RCC 7860 (cell line): ENCODE measurements around the gene ABL1.
"Not testable (repeated sequence)": the region's sequence is repeated elsewhere in the genome, so short reads cannot be mapped to it uniquely, and the experiment has no call there.

ENCODE experiments used
- DNase-seq: peaks from one replicate; pipeline ENCODE4 v3.0.0-alpha.2; 2015; ENCODE audit warnings: low spot score
- FAIRE-seq: peaks from 2 replicates; lab custom pipeline; 2012; peaks lifted over from hg19 to GRCh38; lab: Jason Lieb, UNC

Gene ABL1

GRCh38 chr9:130847306-130848217 is 12.5 kb downstream of the ABL1 start:
- FAIRE-seq (peak; percentile 96), DNase-seq (peak; percentile 98)

- DNase-seq, FAIRE-seq: not testable (repeated sequence)
Measured at GRCh38 chr9:130848514-130848913, 13.5 kb downstream of the ABL1 start.

- DNase-seq (no peak), FAIRE-seq (no peak)
Measured at GRCh38 chr9:130849356-130849755, 14.3 kb downstream of the ABL1 start.

DNA sequence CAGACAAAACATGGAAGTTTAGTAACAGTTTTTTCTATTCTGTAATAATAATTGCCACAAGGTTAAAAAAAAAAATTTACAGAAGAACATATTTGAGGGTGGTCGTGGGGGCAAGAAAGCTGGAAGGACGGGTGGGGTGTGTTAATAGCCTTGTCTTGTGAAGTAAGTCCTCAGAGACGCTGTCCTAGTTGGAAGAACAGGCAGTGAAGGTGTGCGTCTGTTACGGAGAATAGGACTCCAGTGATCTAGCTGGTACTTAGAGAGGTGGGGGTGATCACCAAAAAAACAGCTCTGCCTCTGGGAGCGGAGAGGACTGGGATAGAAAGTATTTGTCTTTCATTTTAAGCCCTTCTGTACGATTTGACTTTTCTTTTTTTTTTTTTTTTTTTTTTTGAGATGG is 17.7 kb downstream of the ABL1 start:
- FAIRE-seq (no peak), DNase-seq (no peak)

DNA sequence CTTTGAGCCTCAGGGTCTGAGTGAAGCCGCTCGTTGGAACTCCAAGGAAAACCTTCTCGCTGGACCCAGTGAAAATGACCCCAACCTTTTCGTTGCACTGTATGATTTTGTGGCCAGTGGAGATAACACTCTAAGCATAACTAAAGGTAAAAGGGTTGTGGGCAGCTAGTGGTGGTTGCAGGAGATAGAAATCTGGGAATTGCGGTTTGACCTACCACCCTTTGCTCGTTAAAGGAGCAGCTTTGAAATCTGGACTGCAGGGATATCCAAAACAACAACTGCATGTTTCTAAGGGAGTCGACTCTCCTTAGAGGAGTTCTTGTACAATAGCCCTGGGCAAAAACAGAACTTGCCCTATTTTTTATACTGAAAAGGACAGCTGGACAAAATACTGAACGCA is 19.0 kb downstream of the ABL1 start:
- no peak for FAIRE-seq
- peak; percentile 9 for DNase-seq

DNA sequence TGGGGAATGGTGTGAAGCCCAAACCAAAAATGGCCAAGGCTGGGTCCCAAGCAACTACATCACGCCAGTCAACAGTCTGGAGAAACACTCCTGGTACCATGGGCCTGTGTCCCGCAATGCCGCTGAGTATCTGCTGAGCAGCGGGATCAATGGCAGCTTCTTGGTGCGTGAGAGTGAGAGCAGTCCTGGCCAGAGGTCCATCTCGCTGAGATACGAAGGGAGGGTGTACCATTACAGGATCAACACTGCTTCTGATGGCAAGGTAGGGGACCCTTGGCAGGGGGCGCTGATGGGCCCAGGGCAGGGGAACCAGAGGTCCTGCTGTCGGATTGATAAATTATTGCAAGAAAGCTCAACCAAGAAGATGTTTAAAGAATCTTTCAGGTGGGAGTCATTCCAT is 19.8 kb downstream of the ABL1 start:
- no peak for FAIRE-seq
- no peak for DNase-seq

- FAIRE-seq (no peak), DNase-seq (no peak)
Measured at GRCh38 chr9:130856474-130856873, 21.4 kb downstream of the ABL1 start.

GRCh38 chr9:130857864-130858738 is 23.0 kb downstream of the ABL1 start:
- FAIRE-seq: peak; percentile 91

GRCh38 chr9:130858739-130859705 is 24.0 kb downstream of the ABL1 start:
- no peak for FAIRE-seq
- DNase-seq: no peak

More at GRCh38 chr9:130857864-130858738, 23.0 kb downstream of the ABL1 start:
- DNase-seq: peak; percentile 92

GRCh38 chr9:130860458-130861316 is 25.6 kb downstream of the ABL1 start:
- FAIRE-seq (peak; percentile 88), DNase-seq (peak; percentile 98)

DNA sequence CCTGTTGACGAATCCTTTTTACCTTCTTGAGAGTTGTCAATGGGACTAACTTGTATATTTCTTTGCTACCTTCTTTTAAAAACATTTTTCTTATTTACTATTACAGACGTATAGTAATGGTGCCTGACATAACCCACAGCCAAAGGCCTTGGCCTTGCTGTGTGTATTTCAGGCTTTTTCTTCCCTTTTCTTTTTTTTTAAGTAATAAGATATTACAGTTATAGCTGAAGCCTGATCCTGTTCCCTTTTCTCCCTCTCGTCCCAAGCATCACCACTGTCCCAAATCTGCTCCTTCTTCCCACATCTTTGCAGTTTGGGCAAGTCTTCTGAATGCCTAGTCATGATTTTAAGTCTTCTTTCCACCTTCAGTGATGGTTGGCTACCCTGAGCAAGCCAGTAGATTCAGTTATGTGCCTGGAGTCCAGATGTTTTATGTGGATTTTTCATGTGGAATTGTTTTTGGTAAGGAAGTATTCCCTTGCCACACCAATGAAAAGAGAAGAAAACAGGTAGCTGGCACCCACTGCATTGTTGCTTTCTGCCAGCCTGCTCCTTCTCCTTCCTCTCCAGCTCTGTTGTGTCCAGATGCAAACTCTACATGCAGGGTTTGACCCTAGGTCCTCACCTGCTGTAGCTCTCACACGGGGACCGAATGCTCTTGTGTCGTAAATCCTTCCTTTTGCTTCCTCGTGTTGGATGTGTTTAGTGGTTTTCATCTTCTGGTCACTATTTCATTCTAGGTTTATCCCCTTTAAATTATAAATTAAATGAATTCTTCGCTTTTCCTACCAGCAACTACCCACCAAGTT is 26.5 kb downstream of the ABL1 start:
- no peak for DNase-seq
- FAIRE-seq: no peak

DNA sequence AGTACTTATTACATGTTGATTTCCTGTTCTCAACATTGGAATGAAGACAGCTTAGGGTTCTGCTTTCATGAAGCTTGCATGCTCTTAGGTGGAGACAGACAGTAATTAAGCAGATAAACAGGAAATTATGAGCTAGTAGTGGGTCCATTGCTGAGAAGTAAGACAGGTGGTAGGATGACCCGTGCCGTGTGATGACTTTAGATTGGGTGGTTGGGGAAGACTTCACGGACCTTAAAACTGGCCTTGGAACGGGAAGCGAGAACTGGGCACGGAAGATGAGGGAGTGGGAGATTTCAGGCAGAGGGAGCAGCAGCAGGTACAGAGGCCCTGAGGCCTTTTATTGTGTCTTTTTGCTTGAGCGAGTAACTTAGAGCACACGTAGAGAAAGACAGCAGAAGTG is 27.2 kb downstream of the ABL1 start:
- no peak for FAIRE-seq

DNA sequence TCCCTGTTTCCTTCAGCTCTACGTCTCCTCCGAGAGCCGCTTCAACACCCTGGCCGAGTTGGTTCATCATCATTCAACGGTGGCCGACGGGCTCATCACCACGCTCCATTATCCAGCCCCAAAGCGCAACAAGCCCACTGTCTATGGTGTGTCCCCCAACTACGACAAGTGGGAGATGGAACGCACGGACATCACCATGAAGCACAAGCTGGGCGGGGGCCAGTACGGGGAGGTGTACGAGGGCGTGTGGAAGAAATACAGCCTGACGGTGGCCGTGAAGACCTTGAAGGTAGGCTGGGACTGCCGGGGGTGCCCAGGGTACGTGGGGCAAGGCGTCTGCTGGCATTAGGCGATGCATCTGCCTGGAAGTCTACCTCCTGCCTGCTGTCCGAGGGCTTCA is 27.7 kb downstream of the ABL1 start:
- no peak for FAIRE-seq
- no peak for DNase-seq

More for the DNA sequence above, 27.2 kb downstream of the ABL1 start:
- DNase-seq: no peak

- FAIRE-seq: no peak
- DNase-seq: no peak
Measured at GRCh38 chr9:130864541-130864940, 29.5 kb downstream of the ABL1 start.

GRCh38 chr9:130865921-130866320 is 30.9 kb downstream of the ABL1 start:
- FAIRE-seq: no peak
- DNase-seq: no peak

DNA sequence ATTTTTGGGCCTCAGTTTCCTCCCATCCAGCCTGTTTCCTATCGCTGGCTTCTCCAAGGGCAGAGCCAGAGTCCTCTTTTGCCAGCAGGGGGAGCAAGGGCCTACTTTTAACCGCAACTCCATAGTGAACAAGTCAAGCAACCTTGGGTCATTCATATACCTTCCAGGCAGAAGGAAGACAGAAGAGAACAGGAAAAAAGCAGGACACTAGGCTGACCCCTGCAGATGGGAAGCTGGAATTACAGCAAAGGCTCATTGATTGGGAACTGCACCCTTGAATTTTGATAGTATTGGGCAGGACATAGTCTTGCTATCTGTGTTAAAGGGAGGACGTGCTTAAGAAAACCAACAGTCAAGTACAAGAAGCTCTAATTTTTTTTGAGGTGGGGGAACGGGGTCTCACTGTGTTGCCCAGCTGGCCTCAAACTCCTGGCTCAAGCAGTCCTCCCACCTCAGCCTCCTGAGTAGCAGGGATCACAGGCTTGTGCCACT is 31.5 kb downstream of the ABL1 start:
- FAIRE-seq (peak; percentile 83), DNase-seq (peak; percentile 93)

GRCh38 chr9:130867556-130867955 is 32.5 kb downstream of the ABL1 start:
- no peak for FAIRE-seq
- no peak for DNase-seq

- FAIRE-seq (no peak), DNase-seq (no peak)
Measured at GRCh38 chr9:130868230-130868629, 33.2 kb downstream of the ABL1 start.
